HCT116 (cell line): ENCODE data around the gene C19orf25. TPM values are rescaled to one million over a fixed set of nuclear protein-coding genes. Genes with fewer than 3 reads are reported as not detected.
A peak's percentile ranks its signal among the peaks of the same experiment; 100 is the strongest.

Source experiments
- ATAC-seq: fragments of 200-7000 bp; cut with Tn5 transposase; 2 replicates; pipeline ENCODE4 v1.9.1; 2020; ENCODE audit warnings: mild to moderate bottlenecking, moderate library complexity
- BruUV-seq: library from RNA; stranded (reverse); fragments of 400-500 nt; replicated peaks from 2 replicates; lab custom pipeline; 2021; lab: Mats Ljungman, UMichigan
- CTCF ChIA-PET: fragments of 300-600 bp; sonication (Branson Sonifier 250); formaldehyde crosslinking; loops from one replicate; lab custom pipeline; 2021; ENCODE audit warnings: antibody characterized with exemption; lab: Charles Lee
- POLR2A ChIA-PET: fragments of 300-600, 350-600 bp; sonication (Branson Sonifier 250); formaldehyde crosslinking; loops from one replicate; lab custom pipeline; 2021; ENCODE audit warnings: antibody characterized with exemption; lab: Charles Lee
- RAD21 ChIA-PET, 2 experiments: fragments of 300-600 bp; sonication (Branson Sonifier 250); formaldehyde crosslinking; loops; one replicate each; lab custom pipeline; 2023; ENCODE audit warnings: low total read pairs in 2 of 2; ENCODE audit not compliant: uncharacterized antibody in 2 of 2, unreplicated experiment in 2 of 2, low non-redundant PET in 1 of 2; lab: Charles Lee
- DNase-seq: peaks from one replicate; pipeline ENCODE4 v3.0.0-alpha.2; 2010; ENCODE audit warnings: low read depth, low spot score
- H2AFZ ChIP-seq: fragments of 200-600 bp; shearing (Covaris generic), sonication (generic); 2 replicates; pipeline ENCODE4 v1.6.1; 2017; ENCODE audit warnings: low read depth, mixed run types, mixed read lengths, antibody characterized with exemption, low read length; ENCODE audit not compliant: poor library complexity, severe bottlenecking
- H3K27ac ChIP-seq: 2 replicates; pipeline ENCODE4 v1.5.1; 2012; ENCODE audit warnings: low read depth, low read length
- H3K27me3 ChIP-seq: fragments of 200-600 bp; sonication (generic); 2 replicates; pipeline ENCODE4 v1.6.1; 2016; ENCODE audit warnings: mixed run types, low read length, mixed read lengths; ENCODE audit not compliant: insufficient read depth
- H3K36me3 ChIP-seq, 2 experiments: fragments of 200-500 bp in 1 of 2; fragments of 200-600 bp in 1 of 2; sonication (Bioruptor generic) in 1 of 2; sonication (generic) in 1 of 2; 2 replicates each; pipeline versions ENCODE4 v1.5.1 to v1.6.1; 2014 to 2016; ENCODE audit warnings: low read length in 2 of 2, inconsistent platforms in 1 of 2, mixed read lengths in 1 of 2, mixed run types in 1 of 2; ENCODE audit not compliant: insufficient read depth in 2 of 2, control insufficient read depth in 1 of 2
- H3K4me1 ChIP-seq, 2 experiments: fragments of 200-600 bp in 1 of 2; sonication (generic) in 1 of 2; 2 replicates each; pipeline versions ENCODE4 v1.5.1 to v1.6.1; 2012 to 2017; ENCODE audit warnings: low read length in 2 of 2, inconsistent platforms in 1 of 2, mild to moderate bottlenecking in 1 of 2, mixed read lengths in 1 of 2, mixed run types in 1 of 2, moderate library complexity in 1 of 2; ENCODE audit not compliant: insufficient read depth in 2 of 2, control insufficient read depth in 1 of 2
- H3K4me2 ChIP-seq: fragments of 200-600 bp; sonication (generic); 2 replicates; pipeline ENCODE4 v1.6.1; 2017; ENCODE audit warnings: mixed run types, low read length, mixed read lengths
- H3K4me3 ChIP-seq, 2 experiments: fragments of 200-600 bp in 1 of 2; sonication (generic) in 1 of 2; replicated peaks in 1 of 2; 2 replicates each; pipeline ENCODE4 v1.5.1; 2011 to 2016; ENCODE audit warnings: low read length in 2 of 2, control low read depth in 1 of 2, low read depth in 1 of 2, mild to moderate bottlenecking in 1 of 2, mixed read lengths in 1 of 2, mixed run types in 1 of 2
- H3K79me2 ChIP-seq: fragments of 200-600 bp; sonication (generic); 2 replicates; pipeline ENCODE4 v1.6.1; 2017; ENCODE audit warnings: mild to moderate bottlenecking, mixed run types, low read length, moderate library complexity, mixed read lengths; ENCODE audit not compliant: insufficient read depth
- H3K9ac ChIP-seq: fragments of 200-600 bp; sonication (generic); 2 replicates; pipeline ENCODE4 v1.6.1; 2016; ENCODE audit warnings: low read length, mixed read lengths
- H3K9me2 ChIP-seq: fragments of 200-600 bp; sonication (generic), shearing (Covaris generic); 2 replicates; pipeline ENCODE4 v1.6.1; 2017; ENCODE audit warnings: mixed run types, mild to moderate bottlenecking, moderate library complexity; ENCODE audit not compliant: insufficient read depth
- H3K9me3 ChIP-seq, 2 experiments: fragments of 200-500 bp in 1 of 2; fragments of 200-600 bp in 1 of 2; sonication (Bioruptor generic) in 1 of 2; sonication (generic) in 1 of 2; 2 replicates each; pipeline ENCODE4 v1.6.1; 2014 to 2017; ENCODE audit warnings: low read length in 2 of 2, mixed read lengths in 2 of 2, inconsistent platforms in 1 of 2, low read depth in 1 of 2, mild to moderate bottlenecking in 1 of 2, mixed run types in 1 of 2, moderate library complexity in 1 of 2; ENCODE audit not compliant: control insufficient read depth in 1 of 2, insufficient read depth in 1 of 2
- H4K20me1 ChIP-seq: fragments of 200-600 bp; sonication (generic), shearing (Covaris generic); 2 replicates; pipeline ENCODE4 v1.6.1; 2017; ENCODE audit warnings: mixed run types, mild to moderate bottlenecking, moderate library complexity; ENCODE audit not compliant: insufficient read depth
- CBX3 ChIP-seq: IDR thresholded peaks from 2 replicates; pipeline ENCODE4 v1.6.1; 2012; ENCODE audit warnings: low read depth
- CEBPB ChIP-seq: IDR thresholded peaks from 2 replicates; pipeline ENCODE4 v1.6.1; 2012; ENCODE audit warnings: low read depth
- EZH2 ChIP-seq: fragments of 200-600 bp; sonication (generic); IDR thresholded peaks from 2 replicates; pipeline ENCODE4 v1.6.1; 2017; ENCODE audit warnings: antibody characterized with exemption, mixed run types
- FOSL1 ChIP-seq: IDR thresholded peaks from 2 replicates; pipeline ENCODE4 v1.6.1; 2012; ENCODE audit warnings: low read depth
- SRF ChIP-seq: IDR thresholded peaks from 2 replicates; pipeline ENCODE4 v1.6.1; 2012; ENCODE audit warnings: low read depth
- ZFX ChIP-seq: fragments of 450-650 bp; IDR thresholded peaks from 2 replicates; pipeline ENCODE4 v1.6.1; 2017
- intact Hi-C: fragments of 100-400 bp; cut with micrococcal nuclease; formaldehyde crosslinking; loops from 2 replicates; pipeline ENCODE4 v1.10.0; 2022
- total RNA-seq: library from RNA; stranded (reverse); gene quantifications from one replicate; pipeline ENCODE4 v1.2.1, GENCODE V29; 2021; ENCODE audit not compliant: unreplicated experiment
- TF ChIP-seq, protein P1 (sequence below), 3 experiments: fragments of 200-600 bp in 1 of 3; sonication (generic) in 1 of 3; IDR thresholded peaks in 2 of 3; conservative IDR thresholded peaks in 1 of 3; 2 replicates each; pipeline ENCODE4 v1.5.1; 2012 to 2017; ENCODE audit warnings: low read depth in 2 of 3, low read length in 2 of 3, antibody characterized with exemption in 1 of 3, borderline replicate concordance in 1 of 3, control low read depth in 1 of 3, mild to moderate bottlenecking in 1 of 3, mixed read lengths in 1 of 3, mixed run types in 1 of 3, moderate library complexity in 1 of 3; ENCODE audit not compliant: insufficient read depth in 1 of 3
- TF ChIP-seq, protein P2 (sequence below): IDR thresholded peaks from 2 replicates; pipeline ENCODE4 v1.6.1; 2012; ENCODE audit warnings: low read depth
- TF ChIP-seq, protein P3 (sequence below): IDR thresholded peaks from 2 replicates; pipeline ENCODE4 v1.6.1; 2012

Gene C19orf25
- total RNA-seq, 1 experiment from 2014 or later: 48.8 TPM

- intact Hi-C loops: no loop called here
- H2AFZ ChIP-seq: no peak overlapping the region
- H4K20me1 ChIP-seq: no peaks in the 10 kb centered on the region
- H3K4me3 ChIP-seq: no peak overlapping the region
- peak overlapping the region; percentile 18; the same call in 1 of the 2 replicates for H3K27ac ChIP-seq
- no peaks in the 10 kb centered on the region for H3K27me3 ChIP-seq
- RAD21 ChIA-PET: no interaction called here
- H3K9me3 ChIP-seq: no peaks in the 10 kb centered on the region
- no peaks in the 10 kb centered on the region; a peak in 1 of 4 replicates for H3K36me3 ChIP-seq
- DNase-seq (no peak), ATAC-seq (no peak)
- no peak overlapping the region for H3K4me2 ChIP-seq
- POLR2A ChIA-PET: no interaction called here
- no peaks in the 10 kb centered on the region for H3K9me2 ChIP-seq
- CTCF ChIA-PET: interaction anchor here (2.2 kb wide), 1 partner anchor 12 kb away, joined by 9 read pairs; no protein-coding TSS in a partner anchor
- H3K79me2 ChIP-seq: peaks cover 11% of the 10 kb centered on the region; the same call in 1 of the 2 replicates
- H3K4me1 ChIP-seq: peaks cover 17 to 36% of the 10 kb centered on the region in 2 experiments
- BruUV-seq: no TSS peak
- TF ChIP-seq CBX3 (no peak), ZFX (no peak), CEBPB (no peak), FOSL1 (no peak), SRF (no peak), EZH2 (no peak)
- TF ChIP-seq, protein P1, sequence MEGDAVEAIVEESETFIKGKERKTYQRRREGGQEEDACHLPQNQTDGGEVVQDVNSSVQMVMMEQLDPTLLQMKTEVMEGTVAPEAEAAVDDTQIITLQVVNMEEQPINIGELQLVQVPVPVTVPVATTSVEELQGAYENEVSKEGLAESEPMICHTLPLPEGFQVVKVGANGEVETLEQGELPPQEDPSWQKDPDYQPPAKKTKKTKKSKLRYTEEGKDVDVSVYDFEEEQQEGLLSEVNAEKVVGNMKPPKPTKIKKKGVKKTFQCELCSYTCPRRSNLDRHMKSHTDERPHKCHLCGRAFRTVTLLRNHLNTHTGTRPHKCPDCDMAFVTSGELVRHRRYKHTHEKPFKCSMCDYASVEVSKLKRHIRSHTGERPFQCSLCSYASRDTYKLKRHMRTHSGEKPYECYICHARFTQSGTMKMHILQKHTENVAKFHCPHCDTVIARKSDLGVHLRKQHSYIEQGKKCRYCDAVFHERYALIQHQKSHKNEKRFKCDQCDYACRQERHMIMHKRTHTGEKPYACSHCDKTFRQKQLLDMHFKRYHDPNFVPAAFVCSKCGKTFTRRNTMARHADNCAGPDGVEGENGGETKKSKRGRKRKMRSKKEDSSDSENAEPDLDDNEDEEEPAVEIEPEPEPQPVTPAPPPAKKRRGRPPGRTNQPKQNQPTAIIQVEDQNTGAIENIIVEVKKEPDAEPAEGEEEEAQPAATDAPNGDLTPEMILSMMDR (IDR thresholded peaks at IDR 0.05 in 2 of 3, conservative IDR thresholded peaks at IDR 0.05 in 1 of 3; ENCODE audit: borderline replicate concordance in 1 of 3, insufficient read depth in 1 of 3, low read depth in 2 of 3, low read length in 2 of 3): no peak
- TF ChIP-seq, protein P2, sequence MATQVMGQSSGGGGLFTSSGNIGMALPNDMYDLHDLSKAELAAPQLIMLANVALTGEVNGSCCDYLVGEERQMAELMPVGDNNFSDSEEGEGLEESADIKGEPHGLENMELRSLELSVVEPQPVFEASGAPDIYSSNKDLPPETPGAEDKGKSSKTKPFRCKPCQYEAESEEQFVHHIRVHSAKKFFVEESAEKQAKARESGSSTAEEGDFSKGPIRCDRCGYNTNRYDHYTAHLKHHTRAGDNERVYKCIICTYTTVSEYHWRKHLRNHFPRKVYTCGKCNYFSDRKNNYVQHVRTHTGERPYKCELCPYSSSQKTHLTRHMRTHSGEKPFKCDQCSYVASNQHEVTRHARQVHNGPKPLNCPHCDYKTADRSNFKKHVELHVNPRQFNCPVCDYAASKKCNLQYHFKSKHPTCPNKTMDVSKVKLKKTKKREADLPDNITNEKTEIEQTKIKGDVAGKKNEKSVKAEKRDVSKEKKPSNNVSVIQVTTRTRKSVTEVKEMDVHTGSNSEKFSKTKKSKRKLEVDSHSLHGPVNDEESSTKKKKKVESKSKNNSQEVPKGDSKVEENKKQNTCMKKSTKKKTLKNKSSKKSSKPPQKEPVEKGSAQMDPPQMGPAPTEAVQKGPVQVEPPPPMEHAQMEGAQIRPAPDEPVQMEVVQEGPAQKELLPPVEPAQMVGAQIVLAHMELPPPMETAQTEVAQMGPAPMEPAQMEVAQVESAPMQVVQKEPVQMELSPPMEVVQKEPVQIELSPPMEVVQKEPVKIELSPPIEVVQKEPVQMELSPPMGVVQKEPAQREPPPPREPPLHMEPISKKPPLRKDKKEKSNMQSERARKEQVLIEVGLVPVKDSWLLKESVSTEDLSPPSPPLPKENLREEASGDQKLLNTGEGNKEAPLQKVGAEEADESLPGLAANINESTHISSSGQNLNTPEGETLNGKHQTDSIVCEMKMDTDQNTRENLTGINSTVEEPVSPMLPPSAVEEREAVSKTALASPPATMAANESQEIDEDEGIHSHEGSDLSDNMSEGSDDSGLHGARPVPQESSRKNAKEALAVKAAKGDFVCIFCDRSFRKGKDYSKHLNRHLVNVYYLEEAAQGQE: no peak
- TF ChIP-seq, protein P3, sequence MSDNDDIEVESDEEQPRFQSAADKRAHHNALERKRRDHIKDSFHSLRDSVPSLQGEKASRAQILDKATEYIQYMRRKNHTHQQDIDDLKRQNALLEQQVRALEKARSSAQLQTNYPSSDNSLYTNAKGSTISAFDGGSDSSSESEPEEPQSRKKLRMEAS: no peak
- TF ChIP-seq, all 23 proteins: peak for 0
- H3K9ac ChIP-seq: no peak overlapping the region
Observed at GRCh38 chr19:1467215-1467489, 11.9 kb downstream of the C19orf25 start.
